Measurements from ENCODE around the gene GABPB1.

Gene GABPB1

GRCh38 chr15:50289749-50290148 is 65.2 kb downstream of the GABPB1 start:
- TF ChIP-seq CTCF (IDR thresholded peaks at IDR 0.05): no peak

- TF ChIP-seq CTCF (IDR thresholded peaks at IDR 0.05): no peak
Measured at GRCh38 chr15:50287324-50288116, 67.5 kb downstream of the GABPB1 start.

- no peak for TF ChIP-seq CTCF (IDR thresholded peaks at IDR 0.05)
Measured at GRCh38 chr15:50281427-50281826, 73.6 kb downstream of the GABPB1 start.

- TF ChIP-seq CTCF (IDR thresholded peaks at IDR 0.05): no peak
Measured at GRCh38 chr15:50280271-50280670, 74.7 kb downstream of the GABPB1 start.

- no peak for TF ChIP-seq CTCF (IDR thresholded peaks at IDR 0.05)
Measured at GRCh38 chr15:50278496-50278895, 76.5 kb downstream of the GABPB1 start.

GRCh38 chr15:50277370-50277769 is 77.6 kb downstream of the GABPB1 start:
- TF ChIP-seq CTCF (IDR thresholded peaks at IDR 0.05): no peak

- no peak for TF ChIP-seq CTCF (IDR thresholded peaks at IDR 0.05)
Measured at GRCh38 chr15:50275908-50276307, 79.1 kb downstream of the GABPB1 start.

- TF ChIP-seq CTCF (IDR thresholded peaks at IDR 0.05): no peak
Measured at GRCh38 chr15:50275091-50275490, 79.9 kb downstream of the GABPB1 start.

All from LNCAP (cell line).